Fibroblast of the aortic adventitia (primary cell): ENCODE measurements around the gene NWD2. TPM values are rescaled to one million over a fixed set of nuclear protein-coding genes. Genes with fewer than 3 reads are reported as not detected.

Experiments used
- DNase-seq: peaks from one replicate; pipeline ENCODE4 v3.0.0-alpha.2; 2010; ENCODE audit warnings: low read depth
- H3K4me3 ChIP-seq: 2 replicates; pipeline ENCODE4 v1.5.1; 2011; ENCODE audit warnings: low read depth, mild to moderate bottlenecking, control low read depth, low read length, moderate library complexity
- CTCF ChIP-seq: IDR thresholded peaks from 2 replicates; pipeline ENCODE4 v1.5.1; 2011; ENCODE audit warnings: mild to moderate bottlenecking, low read length, control low read depth, inconsistent platforms; ENCODE audit not compliant: insufficient read depth
- total RNA-seq: library from RNA; depleted of rRNA; stranded (reverse); fragments of >200 nt; gene quantifications from 2 replicates; pipeline ENCODE4 v1.2.3, GENCODE V29; 2012; ENCODE audit warnings: low replicate concordance

The NWD2 gene
- total RNA-seq, 1 donor, result not detected

- no peak for DNase-seq
- H3K4me3 ChIP-seq, result no peak overlapping the region
- no peak for TF ChIP-seq CTCF
These were observed 77.6 kb downstream of the NWD2 start for GRCh38 chr4:37322122-37322521.

- no peak overlapping the region for H3K4me3 ChIP-seq
- no peak for DNase-seq
- TF ChIP-seq CTCF, result no peak
These were observed 80.0 kb downstream of the NWD2 start for GRCh38 chr4:37324546-37324945.

- no peak overlapping the region for H3K4me3 ChIP-seq
These were observed 82.3 kb downstream of the NWD2 start for GRCh38 chr4:37326852-37327251.

DNA sequence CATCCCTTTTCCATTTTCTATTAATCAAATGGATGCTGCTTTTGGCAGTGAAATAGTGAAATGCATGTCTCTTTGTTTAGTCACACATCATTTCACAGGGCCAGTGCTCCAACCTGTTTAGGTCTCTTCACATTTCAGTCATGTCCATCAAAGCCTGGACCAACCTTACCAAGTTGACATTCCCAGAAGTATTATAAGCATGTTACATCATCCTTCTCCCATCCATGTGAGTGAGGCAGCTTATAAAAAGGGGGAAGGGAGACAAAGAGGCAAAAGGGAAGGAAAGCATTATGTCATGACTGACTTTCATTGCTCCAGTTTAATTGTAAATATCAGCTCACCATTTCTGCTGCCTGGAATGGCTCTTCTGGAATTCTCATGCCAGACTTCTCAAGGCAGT lies 94.4 kb downstream of the NWD2 start:
- DNase-seq, result no peak
- TF ChIP-seq CTCF, result no peak
- no peak overlapping the region for H3K4me3 ChIP-seq

More at GRCh38 chr4:37326852-37327251, 82.3 kb downstream of the NWD2 start:
- TF ChIP-seq CTCF, result no peak
- DNase-seq, result no peak

GRCh38 chr4:37358748-37359147 lies 114.2 kb downstream of the NWD2 start:
- no peak for DNase-seq
- no peak overlapping the region for H3K4me3 ChIP-seq
- TF ChIP-seq CTCF, result no peak

DNA sequence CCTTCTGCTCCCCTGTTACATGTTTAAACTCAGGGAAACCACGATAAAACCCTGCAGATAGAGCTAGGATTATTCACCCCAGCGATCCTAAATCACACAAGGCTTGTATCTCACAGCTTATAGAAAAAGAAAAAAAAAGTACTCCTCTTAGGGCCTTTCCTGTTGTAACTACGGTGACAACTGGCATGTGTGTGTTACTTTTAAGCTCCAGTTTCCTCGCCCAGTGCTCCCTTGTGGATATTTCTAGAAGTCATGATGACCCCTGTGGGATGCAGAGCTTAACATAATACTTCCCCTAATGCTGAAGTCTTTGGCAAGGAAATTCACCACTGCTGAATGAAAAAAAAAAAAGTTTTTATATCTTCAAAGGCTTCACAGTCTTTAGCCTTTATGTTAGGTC lies 114.7 kb downstream of the NWD2 start:
- TF ChIP-seq CTCF, result no peak
- no peak overlapping the region for H3K4me3 ChIP-seq
- DNase-seq, result no peak

- H3K4me3 ChIP-seq, result no peak overlapping the region
- no peak for TF ChIP-seq CTCF
- DNase-seq, result no peak
These were observed 121.3 kb downstream of the NWD2 start for GRCh38 chr4:37365888-37366287.
